GM12873 (cell line): ENCODE data around the gene RAB3D.

Experiments used
- CTCF ChIP-seq: IDR thresholded peaks from 2 replicates; pipeline ENCODE4 v1.5.1; 2012; ENCODE audit warnings: low read depth, mild to moderate bottlenecking, moderate library complexity, low read length, control low read depth; ENCODE audit not compliant: insufficient read depth; ENCODE audit errors: missing control alignments

Gene RAB3D

GRCh38 chr19:11373885-11374432, 34.5 kb upstream of the RAB3D start:
- no peak for TF ChIP-seq CTCF

- no peak for TF ChIP-seq CTCF
Measured at GRCh38 chr19:11373166-11373884, 33.9 kb upstream of the RAB3D start.

- TF ChIP-seq CTCF: no peak
Measured at GRCh38 chr19:11370744-11371143, 31.3 kb upstream of the RAB3D start.

GRCh38 chr19:11367528-11367927, 28.1 kb upstream of the RAB3D start:
- no peak for TF ChIP-seq CTCF

- TF ChIP-seq CTCF: no peak
Measured at GRCh38 chr19:11365557-11366117, 26.2 kb upstream of the RAB3D start.

GRCh38 chr19:11364935-11365334, 25.5 kb upstream of the RAB3D start:
- TF ChIP-seq CTCF: no peak

- no peak for TF ChIP-seq CTCF
Measured at GRCh38 chr19:11364296-11364904, 24.9 kb upstream of the RAB3D start.
